CD4-positive, alpha-beta T cell treated with Interleukin-17A for 1 hour (primary cell): Measurements from ENCODE around the gene DEK.
"Not testable (repeated sequence)": the region's sequence is repeated elsewhere in the genome, so short reads cannot be mapped to it uniquely, and the experiment has no call there.

ENCODE experiments used
- DNase-seq: peaks from one replicate; pipeline ENCODE4 v3.0.0-alpha.2; 2020

DEK gene

GRCh38 chr6:18264219-18264922 is at the start of gene DEK:
Gene DEK, minus strand, starts transcription at chr6:18264530. Its CDS starts 543 bp downstream, at chr6:18263987.
- peak; percentile 85 for DNase-seq

GRCh38 chr6:18312368-18312767 is 48.0 kb upstream of the DEK start:
- no peak for DNase-seq

GRCh38 chr6:18310010-18310409 is 45.7 kb upstream of the DEK start:
- DNase-seq = not testable (repeated sequence)

DNA sequence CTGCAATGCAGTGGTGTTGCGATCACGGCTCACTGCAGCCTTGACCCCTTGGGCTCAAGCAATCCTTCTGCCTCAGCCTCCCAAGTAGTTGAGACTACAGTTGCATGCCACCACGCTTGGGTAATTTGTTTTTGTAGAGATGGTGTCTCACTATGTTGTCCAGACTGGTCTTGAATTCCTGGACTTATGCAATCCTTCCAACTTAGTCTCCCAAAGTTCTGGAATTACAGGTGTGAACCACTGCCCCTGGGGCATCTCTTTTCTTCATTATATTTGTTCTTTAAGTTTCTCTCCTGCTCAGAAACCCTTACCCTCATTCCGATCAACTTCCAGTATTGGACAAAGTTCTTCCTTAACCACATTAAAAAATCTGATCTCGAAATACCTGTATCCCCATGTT is 44.7 kb upstream of the DEK start:
- DNase-seq = no peak

DNA sequence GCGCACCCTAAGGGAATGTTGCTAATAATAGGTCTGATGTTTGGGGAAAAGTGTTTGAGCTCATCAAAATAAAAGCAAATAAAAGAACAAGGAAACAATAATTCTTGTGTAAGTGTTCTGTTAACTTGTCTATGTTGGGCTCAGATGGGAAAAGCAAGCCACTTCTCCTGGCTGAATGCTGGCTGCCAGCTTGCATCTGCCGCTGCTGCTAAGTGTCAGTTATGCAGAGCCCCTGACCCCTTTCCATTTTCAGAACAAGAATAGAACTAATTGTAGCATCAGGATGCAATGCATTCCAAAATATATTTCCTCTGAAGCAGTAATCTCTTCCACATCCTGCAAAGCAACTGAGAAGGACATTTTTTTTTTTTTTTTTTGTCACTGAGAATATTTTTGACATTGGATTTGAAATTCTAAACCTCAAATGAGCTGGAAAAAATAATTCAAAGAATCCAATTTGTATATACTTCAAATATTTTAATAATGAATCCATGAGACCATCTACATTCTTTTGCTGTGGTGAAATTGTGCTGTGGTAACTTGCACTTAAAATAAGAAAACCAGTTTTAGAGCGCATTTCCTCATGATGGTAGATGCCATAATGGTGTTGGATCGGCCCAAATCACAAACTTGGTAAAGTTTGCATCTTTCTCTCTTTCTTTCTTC is 43.9 kb upstream of the DEK start:
- DNase-seq = no peak

GRCh38 chr6:18306977-18307376 is 42.6 kb upstream of the DEK start:
- DNase-seq = no peak

DNA sequence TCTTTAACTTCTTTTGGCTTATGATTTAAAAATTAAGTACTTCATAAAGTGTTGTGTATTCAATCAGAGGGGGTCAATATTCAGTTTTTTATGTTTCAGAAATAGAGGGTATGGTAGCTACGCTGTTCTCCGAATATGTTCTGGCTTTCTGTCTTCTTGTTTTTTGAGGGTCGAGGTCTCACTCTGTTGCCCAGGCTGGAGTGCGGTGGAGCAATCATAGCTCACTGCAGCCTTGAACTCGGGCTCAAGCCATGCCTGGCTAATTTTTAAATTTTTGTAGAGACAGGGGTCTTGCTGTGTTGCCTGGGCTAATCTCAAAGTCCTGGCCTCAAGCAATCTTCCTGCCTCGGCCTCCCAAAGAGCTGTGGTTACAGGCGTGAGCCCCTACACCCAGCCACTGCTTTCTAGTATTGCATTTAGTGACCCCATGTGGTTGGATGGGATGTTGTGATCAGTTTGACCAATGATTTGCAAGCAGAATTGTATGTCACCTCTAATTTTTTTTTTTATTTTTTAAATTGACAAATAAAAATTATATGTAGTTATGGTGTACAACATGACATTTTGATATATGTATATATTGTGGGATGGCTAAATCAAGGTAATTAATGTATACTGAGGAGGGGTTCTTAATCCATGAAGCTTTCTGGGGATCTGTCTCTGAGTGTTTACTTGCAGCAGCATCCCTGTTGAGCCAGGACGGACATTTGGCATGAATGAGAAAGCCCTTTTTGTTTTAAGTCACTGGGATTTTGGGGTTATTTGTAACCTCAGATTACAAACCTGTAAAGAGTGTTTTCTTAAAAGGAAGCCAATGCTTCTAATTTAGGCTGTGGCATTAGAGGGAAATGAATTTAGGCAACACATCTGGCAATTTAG is 38.5 kb upstream of the DEK start:
- peak; percentile 14 for DNase-seq

- no peak for DNase-seq
Measured at GRCh38 chr6:18293076-18293904, 29.0 kb upstream of the DEK start.

- DNase-seq = no peak
Measured at GRCh38 chr6:18289283-18289682, 25.0 kb upstream of the DEK start.

- no peak for DNase-seq
Measured at GRCh38 chr6:18284261-18284660, 19.9 kb upstream of the DEK start.

DNA sequence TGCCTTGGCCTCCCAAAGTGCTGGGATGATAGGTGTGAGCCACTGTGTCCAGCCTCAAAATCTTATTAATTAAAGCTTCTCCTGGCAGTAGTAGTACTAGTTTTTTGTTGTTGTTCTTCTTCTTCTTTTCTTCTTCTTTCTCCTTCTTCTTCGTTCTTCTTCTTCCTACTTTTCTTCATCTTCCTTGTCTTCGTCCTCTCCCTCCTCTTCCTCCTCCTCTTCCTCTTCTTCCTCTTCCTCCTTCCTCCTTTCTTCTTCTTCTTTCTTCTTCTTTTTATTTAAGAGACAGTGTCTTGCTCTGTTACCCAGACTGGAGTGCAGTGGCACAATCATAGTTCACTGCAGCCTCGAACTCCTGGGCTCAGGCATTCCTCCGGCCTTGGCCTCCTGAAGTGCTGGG is 17.2 kb upstream of the DEK start:
- DNase-seq = no peak

DNA sequence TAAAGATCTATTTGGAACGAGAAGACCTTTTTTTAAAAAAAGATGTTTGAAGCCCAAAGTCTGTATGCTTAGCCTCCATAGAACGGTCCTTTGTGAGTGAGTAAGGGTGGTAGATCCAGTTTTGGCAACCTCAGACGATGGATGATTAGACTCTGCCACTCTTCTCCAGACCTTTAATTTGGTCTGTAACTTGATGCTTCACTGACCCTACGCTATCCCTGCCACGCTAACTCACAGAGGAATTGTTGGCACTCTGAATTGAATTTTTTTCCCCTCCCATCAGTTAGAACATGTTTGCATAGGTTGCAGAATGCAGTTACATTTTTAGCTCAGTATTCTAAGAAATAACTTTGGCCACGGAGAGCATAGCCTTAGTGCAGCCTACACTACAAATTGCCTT is 15.8 kb upstream of the DEK start:
- DNase-seq = no peak

DNA sequence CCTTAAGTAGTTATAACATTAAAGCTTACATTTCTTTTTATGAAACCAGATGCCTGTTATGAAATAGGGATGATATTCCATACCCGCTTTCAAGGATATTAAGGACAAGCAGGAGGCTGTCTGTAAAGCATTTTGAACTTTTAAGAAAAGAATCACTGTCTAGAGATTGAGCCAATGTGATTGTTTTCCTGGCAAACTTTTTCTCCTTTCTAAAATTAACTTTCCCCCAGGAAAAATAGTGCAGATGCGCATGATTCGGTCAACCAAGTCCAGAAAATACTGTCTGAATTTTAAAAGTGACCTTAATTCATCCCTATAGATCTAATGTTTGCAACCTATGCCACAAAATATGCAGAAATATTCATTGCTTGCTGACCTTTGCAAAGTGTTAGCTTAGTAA is 15.1 kb upstream of the DEK start:
- DNase-seq = no peak

DNA sequence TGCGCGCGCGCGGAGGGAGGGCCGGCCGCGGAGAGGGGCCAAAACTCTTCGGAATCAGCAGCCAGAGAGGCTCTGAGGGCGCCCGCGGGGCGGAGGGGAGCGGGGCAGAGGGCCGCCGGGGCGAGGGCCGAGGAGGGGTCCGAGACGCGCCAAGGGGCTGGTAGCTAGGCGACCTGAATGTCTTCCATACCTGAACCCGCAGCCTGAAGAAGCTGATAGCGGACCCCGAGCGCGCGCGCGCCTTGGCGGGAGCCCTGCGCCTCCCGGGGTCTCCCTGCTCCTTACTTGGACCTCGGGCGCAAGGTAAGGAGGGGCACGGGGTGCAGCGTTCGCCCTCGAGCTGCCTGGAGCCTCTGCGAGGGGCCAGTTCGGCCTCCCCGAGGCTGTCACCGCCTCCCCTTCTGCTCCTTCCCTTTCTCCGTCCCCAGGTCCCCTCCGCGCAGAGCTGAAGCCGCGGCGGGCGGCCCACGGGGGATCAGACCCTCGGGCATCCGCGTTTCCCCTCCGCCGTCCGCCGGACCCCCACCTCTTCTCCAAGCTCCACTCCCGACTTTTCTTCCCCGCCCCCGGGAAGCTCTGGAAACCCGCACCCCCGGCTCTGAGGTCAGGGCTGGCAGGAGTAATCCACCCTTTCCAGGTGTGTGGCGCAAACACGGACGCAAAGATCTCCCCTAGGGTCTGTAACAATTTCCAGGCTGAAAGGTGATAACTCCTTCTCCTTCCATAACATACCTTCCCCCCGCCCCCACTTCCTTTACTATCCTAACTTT is 13.1 kb upstream of the DEK start:
- DNase-seq = no peak

- DNase-seq = no peak
Measured at GRCh38 chr6:18276610-18277236, 12.4 kb upstream of the DEK start.

GRCh38 chr6:18270216-18270615 is 5.9 kb upstream of the DEK start:
- no peak for DNase-seq

DNA sequence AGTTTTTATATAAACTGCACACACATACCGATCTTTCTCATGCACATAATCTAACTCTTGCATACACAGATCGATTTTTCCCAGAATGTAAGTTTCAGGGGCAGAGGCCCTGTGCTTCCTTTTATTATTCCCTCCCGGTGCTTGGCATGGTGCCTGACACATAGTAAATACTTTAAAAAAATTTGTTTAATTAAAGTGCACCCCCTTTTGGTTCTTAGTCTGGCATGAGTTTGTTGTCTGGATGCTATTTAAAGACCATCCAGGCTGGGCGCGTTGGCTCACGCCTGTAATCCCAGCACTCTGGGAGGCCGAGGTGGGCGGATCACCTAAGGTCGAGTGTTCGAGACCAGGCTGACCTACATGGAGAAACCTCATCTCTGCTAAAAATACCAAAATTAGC is 5.4 kb upstream of the DEK start:
- DNase-seq = no peak

- peak; percentile 48 for DNase-seq
Measured at GRCh38 chr6:18269253-18269652, 4.9 kb upstream of the DEK start.

- no peak for DNase-seq
Measured at GRCh38 chr6:18268066-18268465, 3.7 kb upstream of the DEK start.

DNA sequence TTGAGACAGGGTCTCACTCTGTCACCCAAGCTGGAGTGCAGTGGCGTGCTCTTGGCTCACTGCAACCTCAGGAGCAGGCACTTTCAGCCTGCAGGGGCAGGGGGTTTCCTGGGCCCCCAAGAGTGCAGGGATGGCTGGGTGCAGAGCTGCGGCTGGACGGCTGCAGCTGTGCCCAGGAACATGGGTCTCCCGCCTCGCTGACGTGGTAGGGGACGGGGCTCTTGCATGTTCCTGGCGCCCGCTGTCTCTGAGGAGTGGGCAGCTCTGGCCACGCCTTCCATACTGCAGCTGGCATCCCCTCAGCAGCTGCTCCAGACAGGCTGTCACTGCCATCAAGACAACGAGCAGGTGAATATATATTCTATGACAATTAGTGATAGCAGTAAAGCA is 2.2 kb upstream of the DEK start:
- no peak for DNase-seq

DNA sequence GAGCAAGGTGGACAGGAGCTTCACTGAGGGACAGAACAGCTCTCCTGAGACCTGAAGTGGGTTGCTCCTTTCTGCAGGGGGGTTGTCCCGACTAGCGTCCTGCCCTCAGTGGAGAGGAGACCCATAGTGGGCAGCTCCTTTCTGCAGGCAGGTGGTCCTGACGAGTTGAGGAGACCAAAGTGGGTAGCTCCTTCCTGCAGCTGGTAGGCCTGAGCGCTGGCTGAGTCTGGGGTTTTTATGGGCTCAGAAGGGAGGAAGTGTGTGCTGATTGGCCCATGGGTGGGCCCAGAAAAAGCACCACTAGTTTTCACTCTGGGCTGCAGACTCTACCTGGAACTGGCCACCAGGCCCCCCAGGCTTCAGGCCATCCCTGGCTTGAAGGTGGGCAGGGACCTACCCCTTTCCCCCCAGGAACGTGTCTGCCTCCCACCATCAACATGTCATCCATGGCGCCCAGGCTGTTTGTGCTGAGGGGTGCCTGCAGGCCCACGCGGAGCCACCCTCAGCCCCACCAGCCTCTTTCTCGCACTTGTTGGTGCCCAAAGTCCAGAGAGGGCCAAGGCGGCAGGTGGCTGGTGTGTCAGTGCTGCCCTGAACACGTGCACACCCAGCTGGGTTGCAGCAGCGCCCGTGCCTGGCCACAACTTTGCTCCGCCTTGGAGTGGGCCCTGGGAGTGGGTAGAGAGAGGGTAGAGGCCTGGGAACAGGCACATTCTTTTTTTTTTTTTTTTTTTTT is 1.6 kb upstream of the DEK start:
- DNase-seq = no peak
